ENCODE data around the gene TRAPPC10. TPM values are rescaled to one million over a fixed set of nuclear protein-coding genes. Genes with fewer than 3 reads are reported as not detected.

TRAPPC10 gene
- total and polyA plus RNA-seq, 4 donors: 7.7 to 43.5 (median 29.7) TPM

- WGBS, 2 donors: 82 to 92% methylated on average over 15 of the region's 15 CpGs
- DNase-seq (no peak), ATAC-seq (ENCODE audit: insufficient read depth, low FRiP score) (no peak)
- no peak overlapping the region for H3K9ac ChIP-seq (ENCODE audit: insufficient read depth in 1 of 2, low read length in 2 of 2)
- H3K27me3 ChIP-seq (ENCODE audit: control insufficient read depth in 3 of 3, insufficient read depth in 3 of 3, low read length in 2 of 3): no peaks in the 10 kb centered on the region
- no peak overlapping the region for H3K27ac ChIP-seq (ENCODE audit: low read depth in 1 of 2, low read length in 1 of 2)
- H3K36me3 ChIP-seq (ENCODE audit: control insufficient read depth in 4 of 4, insufficient read depth in 4 of 4, low read length in 4 of 4): peaks cover 11 to 54% (median 17%) of the 10 kb centered on the region in 4 donors
- peaks cover 0 to 7% (median 4%) of the 10 kb centered on the region in 5 donors for H3K4me1 ChIP-seq (ENCODE audit: control insufficient read depth in 5 of 5, insufficient read depth in 5 of 5, low read length in 5 of 5)
- TF ChIP-seq, protein P1, sequence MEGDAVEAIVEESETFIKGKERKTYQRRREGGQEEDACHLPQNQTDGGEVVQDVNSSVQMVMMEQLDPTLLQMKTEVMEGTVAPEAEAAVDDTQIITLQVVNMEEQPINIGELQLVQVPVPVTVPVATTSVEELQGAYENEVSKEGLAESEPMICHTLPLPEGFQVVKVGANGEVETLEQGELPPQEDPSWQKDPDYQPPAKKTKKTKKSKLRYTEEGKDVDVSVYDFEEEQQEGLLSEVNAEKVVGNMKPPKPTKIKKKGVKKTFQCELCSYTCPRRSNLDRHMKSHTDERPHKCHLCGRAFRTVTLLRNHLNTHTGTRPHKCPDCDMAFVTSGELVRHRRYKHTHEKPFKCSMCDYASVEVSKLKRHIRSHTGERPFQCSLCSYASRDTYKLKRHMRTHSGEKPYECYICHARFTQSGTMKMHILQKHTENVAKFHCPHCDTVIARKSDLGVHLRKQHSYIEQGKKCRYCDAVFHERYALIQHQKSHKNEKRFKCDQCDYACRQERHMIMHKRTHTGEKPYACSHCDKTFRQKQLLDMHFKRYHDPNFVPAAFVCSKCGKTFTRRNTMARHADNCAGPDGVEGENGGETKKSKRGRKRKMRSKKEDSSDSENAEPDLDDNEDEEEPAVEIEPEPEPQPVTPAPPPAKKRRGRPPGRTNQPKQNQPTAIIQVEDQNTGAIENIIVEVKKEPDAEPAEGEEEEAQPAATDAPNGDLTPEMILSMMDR (IDR thresholded peaks at IDR 0.05; ENCODE audit: control extremely low read depth, extremely low read depth): no peak
- H3K9me3 ChIP-seq (ENCODE audit: control insufficient read depth in 4 of 4, insufficient read depth in 3 of 4, low read length in 3 of 4): peaks cover 0 to 2% (median 0%) of the 10 kb centered on the region in 4 donors
- no peak overlapping the region for H3K4me3 ChIP-seq
Observed at GRCh38 chr21:43967981-43968380, 44.1 kb upstream of the TRAPPC10 start.

- Histone ChIP-seq H3K27me3 (ENCODE audit: control insufficient read depth in 3 of 3, insufficient read depth in 3 of 3, low read length in 2 of 3) (no peaks in the 10 kb centered on the region), H3K9ac (ENCODE audit: insufficient read depth in 1 of 2, low read length in 2 of 2) (no peak overlapping the region), H3K27ac (ENCODE audit: low read depth in 1 of 2, low read length in 1 of 2) (no peak overlapping the region), H3K4me3 (no peak overlapping the region), H3K36me3 (ENCODE audit: control insufficient read depth in 4 of 4, insufficient read depth in 4 of 4, low read length in 4 of 4) (peaks cover 11 to 58% (median 17%) of the 10 kb centered on the region in 4 donors), H3K9me3 (ENCODE audit: control insufficient read depth in 4 of 4, insufficient read depth in 3 of 4, low read length in 3 of 4) (peaks cover 0 to 2% (median 0%) of the 10 kb centered on the region in 4 donors), H3K4me1 (ENCODE audit: control insufficient read depth in 5 of 5, insufficient read depth in 5 of 5, low read length in 5 of 5) (peaks cover 0 to 13% (median 9%) of the 10 kb centered on the region in 5 donors)
- no peak for ATAC-seq (ENCODE audit: insufficient read depth, low FRiP score)
- TF ChIP-seq, protein P1 (IDR thresholded peaks at IDR 0.05; ENCODE audit: control extremely low read depth, extremely low read depth): no peak
- DNase-seq: no peak
- 93 to 95% methylated on average over 18 to 19 of the region's 19 CpGs for WGBS, 2 donors
Observed at GRCh38 chr21:43968410-43969114, 43.5 kb upstream of the TRAPPC10 start.

GRCh38 chr21:43969115-43969444 is 43.0 kb upstream of the TRAPPC10 start:
- TF ChIP-seq, protein P1 (IDR thresholded peaks at IDR 0.05; ENCODE audit: control extremely low read depth, extremely low read depth): no peak
- no peak overlapping the region for H3K4me3 ChIP-seq
- H3K9ac ChIP-seq (ENCODE audit: insufficient read depth in 1 of 2, low read length in 2 of 2): no peak overlapping the region
- ATAC-seq (ENCODE audit: insufficient read depth, low FRiP score): no peak
- DNase-seq: no peak
- WGBS, 2 donors: 91 to 92% methylated on average over 17 of the region's 17 CpGs
- peaks cover 0 to 14% (median 10%) of the 10 kb centered on the region in 5 donors for H3K4me1 ChIP-seq (ENCODE audit: control insufficient read depth in 5 of 5, insufficient read depth in 5 of 5, low read length in 5 of 5)
- H3K9me3 ChIP-seq (ENCODE audit: control insufficient read depth in 4 of 4, insufficient read depth in 3 of 4, low read length in 3 of 4): peaks cover 0 to 2% (median 0%) of the 10 kb centered on the region in 4 donors
- H3K27ac ChIP-seq (ENCODE audit: low read depth in 1 of 2, low read length in 1 of 2): no peak overlapping the region
- H3K27me3 ChIP-seq (ENCODE audit: control insufficient read depth in 3 of 3, insufficient read depth in 3 of 3, low read length in 2 of 3): no peaks in the 10 kb centered on the region
- H3K36me3 ChIP-seq (ENCODE audit: control insufficient read depth in 4 of 4, insufficient read depth in 4 of 4, low read length in 4 of 4): peaks cover 11 to 59% (median 17%) of the 10 kb centered on the region in 4 donors
